Type B pancreatic cell (in vitro differentiated cells): Measurements from ENCODE around the gene RPRD2. TPM values are rescaled to one million over a fixed set of nuclear protein-coding genes. Genes with fewer than 3 reads are reported as not detected.
A peak's percentile ranks its signal among the peaks of the same experiment; 100 is the strongest.

ENCODE experiments used
- DNase-seq: peaks from one replicate; pipeline ENCODE4 v3.0.0; 2021; ENCODE audit warnings: mixed read lengths; ENCODE audit not compliant: unreplicated experiment; ENCODE audit errors: extremely low spot score
- H3K27ac Mint-ChIP-seq: 2 replicates; pipeline ENCODE4 v1.8.0; 2021; ENCODE audit warnings: mild to moderate bottlenecking, mixed read lengths
- H3K27me3 Mint-ChIP-seq: 2 replicates; pipeline ENCODE4 v1.8.0; 2021; ENCODE audit warnings: mixed read lengths
- H3K36me3 Mint-ChIP-seq: 2 replicates; pipeline ENCODE4 v1.8.0; 2021; ENCODE audit warnings: mixed read lengths
- H3K4me1 Mint-ChIP-seq: one replicate; pipeline ENCODE4 v1.8.0; 2021; ENCODE audit warnings: mixed read lengths; ENCODE audit not compliant: unreplicated experiment
- H3K4me3 Mint-ChIP-seq: 2 replicates; pipeline ENCODE4 v1.8.0; 2021; ENCODE audit warnings: mild to moderate bottlenecking, mixed read lengths
- H3K9me3 Mint-ChIP-seq: 2 replicates; pipeline ENCODE4 v1.8.0; 2021; ENCODE audit warnings: mixed read lengths
- CTCF ChIP-seq: fragments of 200-600 bp; sonication (generic); conservative IDR thresholded peaks from 2 replicates; pipeline ENCODE4 v1.5.0; 2021; ENCODE audit warnings: antibody characterized with exemption, mild to moderate bottlenecking
- total RNA-seq: library from RNA; stranded (reverse); gene quantifications from 2 replicates; pipeline ENCODE4 v1.2.1, GENCODE V29; 2021; ENCODE audit warnings: low replicate concordance

RPRD2 gene
- total RNA-seq, 1 donor from 2014 or later, result 37.8 TPM

- Mint-ChIP-seq H3K36me3 (peaks cover 18% of the 10 kb centered on the region), H3K4me3 (peak overlapping the region; percentile 93), H3K27me3 (no peaks in the 10 kb centered on the region), H3K9me3 (no peaks in the 10 kb centered on the region), H3K27ac (peak overlapping the region; percentile 77), H3K4me1 (peaks cover 18% of the 10 kb centered on the region)
- no peak for TF ChIP-seq CTCF
- DNase-seq, result no peak
Measured at GRCh38 chr1:150514913-150515327, 151.0 kb downstream of the RPRD2 start.

- peak within 1 kb of the TSS; percentile 93 for H3K4me3 Mint-ChIP-seq
- TF ChIP-seq CTCF, result peak; percentile 47
- peaks cover 14% of the 10 kb centered on the region for H3K36me3 Mint-ChIP-seq
- H3K9me3 Mint-ChIP-seq, result no peaks in the 10 kb centered on the region
- DNase-seq, result peak; percentile 98
- H3K27ac Mint-ChIP-seq, result peak within 1 kb of the TSS; percentile 77
- peaks cover 14% of the 10 kb centered on the region for H3K4me1 Mint-ChIP-seq
- no peaks in the 10 kb centered on the region for H3K27me3 Mint-ChIP-seq
Measured at GRCh38 chr1:150515328-150516049, 151.5 kb downstream of the RPRD2 start, which contains the start of gene FALEC. FALEC (plus strand) TSS chr1:150515752.

GRCh38 chr1:150516050-150516591 is 152.2 kb downstream of the RPRD2 start:
- Mint-ChIP-seq H3K4me3 (peak overlapping the region; percentile 93), H3K27ac (peak overlapping the region; percentile 58), H3K4me1 (peaks cover 14% of the 10 kb centered on the region)

GRCh38 chr1:150516616-150517015 is 152.7 kb downstream of the RPRD2 start:
- TF ChIP-seq CTCF, result no peak
- peaks cover 14% of the 10 kb centered on the region for H3K4me1 Mint-ChIP-seq

More at GRCh38 chr1:150516050-150516591, 152.2 kb downstream of the RPRD2 start:
- Mint-ChIP-seq H3K9me3 (no peaks in the 10 kb centered on the region), H3K36me3 (peaks cover 14% of the 10 kb centered on the region), H3K27me3 (no peaks in the 10 kb centered on the region)
- TF ChIP-seq CTCF, result peak; percentile 44
- DNase-seq, result no peak

GRCh38 chr1:150521196-150521968 is 157.4 kb downstream of the RPRD2 start:
- TF ChIP-seq CTCF, result no peak
- H3K4me1 Mint-ChIP-seq, result peaks cover 9% of the 10 kb centered on the region
- H3K27ac Mint-ChIP-seq, result peak overlapping the region; percentile 42

More at GRCh38 chr1:150516616-150517015, 152.7 kb downstream of the RPRD2 start:
- Mint-ChIP-seq H3K9me3 (no peaks in the 10 kb centered on the region), H3K4me3 (peak overlapping the region; percentile 93), H3K27ac (peak overlapping the region; percentile 58), H3K27me3 (no peaks in the 10 kb centered on the region), H3K36me3 (peaks cover 13% of the 10 kb centered on the region)
- no peak for DNase-seq

More at GRCh38 chr1:150521196-150521968, 157.4 kb downstream of the RPRD2 start:
- H3K27me3 Mint-ChIP-seq, result no peaks in the 10 kb centered on the region
- no peaks in the 10 kb centered on the region for H3K36me3 Mint-ChIP-seq
- H3K9me3 Mint-ChIP-seq, result no peaks in the 10 kb centered on the region
- DNase-seq, result no peak
- H3K4me3 Mint-ChIP-seq, result no peak overlapping the region
